SK-N-MC (cell line): ENCODE measurements around the gene USP40.

ENCODE experiments used
- DNase-seq: peaks from one replicate; pipeline ENCODE4 v3.0.0-alpha.2; 2011; ENCODE audit warnings: low read depth, low spot score
- H3K27ac ChIP-seq: fragments of 200-600 bp; sonication (generic); 2 replicates; pipeline ENCODE4 v1.5.1; 2016; ENCODE audit warnings: mixed run types
- H3K36me3 ChIP-seq: fragments of 200-600 bp; sonication (generic); 2 replicates; pipeline ENCODE4 v1.6.1; 2017; ENCODE audit warnings: antibody characterized with exemption, low read length, mixed read lengths; ENCODE audit not compliant: insufficient read depth
- H3K4me3 ChIP-seq: fragments of 200-600 bp; sonication (generic); 2 replicates; pipeline ENCODE4 v1.5.1; 2016
- H3K9ac ChIP-seq: fragments of 200-600 bp; sonication (generic); 2 replicates; pipeline ENCODE4 v1.8.0; 2017; ENCODE audit warnings: mixed run types, mixed read lengths; ENCODE audit not compliant: insufficient read length
- H3K9me3 ChIP-seq: fragments of 200-600 bp; sonication (generic); 2 replicates; pipeline ENCODE4 v1.6.1; 2017; ENCODE audit warnings: low read depth, mild to moderate bottlenecking, antibody characterized with exemption, low read length, moderate library complexity, mixed read lengths
- EZH2 ChIP-seq: fragments of 200-600 bp; sonication (generic); IDR thresholded peaks from one replicate; pipeline ENCODE4 v1.6.1; 2017; ENCODE audit warnings: antibody characterized with exemption
- FOXP2 ChIP-seq: optimal IDR thresholded peaks from 2 replicates; pipeline ENCODE3; 2011; ENCODE audit warnings: mild to moderate bottlenecking, moderate library complexity; ENCODE audit not compliant: insufficient read depth; ENCODE audit errors: extremely low read length, control extremely low read depth
- POLR2AphosphoS5 ChIP-seq: IDR thresholded peaks from 2 replicates; pipeline ENCODE4 v1.6.1; 2012; ENCODE audit warnings: mild to moderate bottlenecking, low read depth, low read length, borderline replicate concordance

Gene USP40

DNA sequence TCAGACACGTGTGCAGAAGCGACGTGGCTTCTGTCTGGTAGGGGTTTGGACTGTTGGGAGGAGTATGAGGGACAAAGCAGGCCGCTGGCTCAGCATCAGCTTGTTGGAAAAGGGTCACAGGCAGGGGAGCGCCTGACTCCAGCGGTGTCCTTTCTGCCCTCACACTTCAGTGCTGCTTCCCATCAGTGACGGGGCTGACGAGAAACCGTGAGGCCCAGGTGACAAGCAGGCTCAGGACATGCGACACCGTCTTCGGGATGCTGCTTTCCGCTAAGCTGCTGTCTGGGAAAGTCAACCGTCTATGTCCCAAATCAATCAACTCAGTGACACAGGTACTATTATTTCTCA lies 90.5 kb downstream of the USP40 start:
- H3K27ac ChIP-seq: no peak overlapping the region
- TF ChIP-seq EZH2 (no peak), POLR2AphosphoS5 (no peak), FOXP2 (no peak)
- no peaks in the 10 kb centered on the region for H3K9me3 ChIP-seq
- H3K4me3 ChIP-seq: no peak overlapping the region
- H3K36me3 ChIP-seq: peaks cover 18% of the 10 kb centered on the region; the same call in 1 of the 2 replicates
- DNase-seq: no peak
- no peak overlapping the region for H3K9ac ChIP-seq

- Histone ChIP-seq H3K9ac (no peak overlapping the region), H3K4me3 (no peak overlapping the region), H3K27ac (peak overlapping the region; percentile 56; the same call in 1 of the 2 replicates), H3K9me3 (no peaks in the 10 kb centered on the region), H3K36me3 (peaks cover 31% of the 10 kb centered on the region)
- DNase-seq: no peak
- TF ChIP-seq FOXP2 (no peak), EZH2 (no peak)
Measured at GRCh38 chr2:233474308-233475160, 92.0 kb downstream of the USP40 start.

- DNase-seq: no peak
Measured at GRCh38 chr2:233473878-233474277, 92.7 kb downstream of the USP40 start.

DNA sequence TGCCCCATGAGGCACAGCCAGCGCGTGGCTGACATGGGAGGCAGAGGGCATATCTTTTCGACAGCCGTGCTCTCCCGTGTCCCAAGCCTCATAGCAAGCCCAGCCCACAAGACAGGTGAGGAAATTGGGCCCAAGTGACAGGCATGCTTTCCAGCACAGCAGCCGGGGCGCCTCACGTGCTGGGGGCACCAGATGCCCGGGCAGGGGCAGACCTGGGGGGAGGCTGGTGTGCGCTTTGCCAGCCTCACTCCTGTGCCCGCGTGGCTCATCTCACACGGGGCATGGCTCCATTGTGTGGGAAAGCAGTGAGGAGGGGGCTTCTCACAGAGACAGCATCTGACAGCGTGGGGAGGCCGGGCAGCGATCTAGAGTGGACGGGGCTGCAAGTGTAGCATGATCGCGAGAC lies 93.2 kb downstream of the USP40 start:
- H3K4me3 ChIP-seq: no peak overlapping the region
- no peak overlapping the region for H3K27ac ChIP-seq
- H3K36me3 ChIP-seq: peaks cover 42% of the 10 kb centered on the region
- H3K9ac ChIP-seq: no peak overlapping the region
- no peaks in the 10 kb centered on the region for H3K9me3 ChIP-seq
- TF ChIP-seq POLR2AphosphoS5: no peak
- TF ChIP-seq FOXP2: no peak
- TF ChIP-seq EZH2: no peak
- DNase-seq: no peak

More at GRCh38 chr2:233473878-233474277, 92.7 kb downstream of the USP40 start:
- Histone ChIP-seq H3K9me3 (no peaks in the 10 kb centered on the region), H3K27ac (no peak overlapping the region), H3K4me3 (no peak overlapping the region), H3K36me3 (peaks cover 38% of the 10 kb centered on the region), H3K9ac (no peak overlapping the region)
- TF ChIP-seq POLR2AphosphoS5 (no peak), FOXP2 (no peak), EZH2 (no peak)

DNA sequence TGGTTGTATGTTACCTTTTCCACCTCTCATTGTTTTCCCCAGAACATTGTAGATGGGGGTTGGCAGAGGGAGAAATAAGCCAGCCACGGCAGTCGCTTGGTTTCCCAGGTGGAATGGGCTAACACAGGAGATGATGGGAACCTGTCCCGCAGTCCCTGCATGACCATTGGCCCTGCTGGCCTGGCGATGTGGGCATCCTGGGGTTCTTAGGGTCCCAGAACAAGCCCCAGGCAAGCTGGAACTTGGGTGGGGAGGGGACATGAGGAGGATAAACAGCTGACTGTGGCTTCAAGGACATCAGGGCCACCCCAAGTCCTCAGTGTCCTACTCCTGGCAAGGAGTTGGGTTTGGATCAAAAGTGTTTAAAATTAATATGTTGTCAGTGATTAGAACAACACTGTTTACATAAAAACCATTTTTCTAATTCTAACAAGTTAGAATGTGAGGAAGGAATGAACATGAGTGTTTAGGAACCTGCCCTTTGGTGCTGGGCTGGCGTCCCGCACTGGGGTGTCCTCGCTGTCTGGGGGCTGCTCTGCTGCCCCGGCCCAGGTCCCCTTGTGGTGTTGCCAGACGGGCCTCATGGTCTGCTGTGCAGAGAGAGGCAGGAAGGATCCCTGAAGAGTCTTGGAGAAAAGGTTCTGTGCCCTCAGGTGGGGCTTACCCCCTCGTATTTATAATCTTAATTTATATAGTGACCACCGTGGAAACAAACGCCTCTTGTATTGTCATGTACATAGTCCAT lies 95.1 kb downstream of the USP40 start:
- Histone ChIP-seq H3K27ac (no peak overlapping the region), H3K9ac (no peak overlapping the region)

GRCh38 chr2:233470839-233471238 lies 95.7 kb downstream of the USP40 start:
- H3K9me3 ChIP-seq: no peaks in the 10 kb centered on the region
- no peak for DNase-seq
- no peak overlapping the region for H3K4me3 ChIP-seq
- H3K36me3 ChIP-seq: peaks cover 65% of the 10 kb centered on the region
- no peak overlapping the region for H3K27ac ChIP-seq
- no peak overlapping the region for H3K9ac ChIP-seq
- TF ChIP-seq POLR2AphosphoS5 (no peak), FOXP2 (no peak), EZH2 (no peak)

More for the DNA sequence above, 95.1 kb downstream of the USP40 start:
- H3K9me3 ChIP-seq: no peaks in the 10 kb centered on the region
- H3K36me3 ChIP-seq: peaks cover 59% of the 10 kb centered on the region
- no peak for TF ChIP-seq EZH2
- no peak for TF ChIP-seq POLR2AphosphoS5
- TF ChIP-seq FOXP2: no peak
- DNase-seq: no peak
- H3K4me3 ChIP-seq: no peak overlapping the region

GRCh38 chr2:233470011-233470687 lies 96.4 kb downstream of the USP40 start:
- no peak for TF ChIP-seq POLR2AphosphoS5
- no peak for TF ChIP-seq FOXP2
- TF ChIP-seq EZH2: no peak
- H3K36me3 ChIP-seq: peaks cover 67% of the 10 kb centered on the region
- H3K9ac ChIP-seq: no peak overlapping the region
- H3K4me3 ChIP-seq: no peak overlapping the region
- no peak overlapping the region for H3K27ac ChIP-seq
- no peaks in the 10 kb centered on the region for H3K9me3 ChIP-seq
- DNase-seq: no peak

DNA sequence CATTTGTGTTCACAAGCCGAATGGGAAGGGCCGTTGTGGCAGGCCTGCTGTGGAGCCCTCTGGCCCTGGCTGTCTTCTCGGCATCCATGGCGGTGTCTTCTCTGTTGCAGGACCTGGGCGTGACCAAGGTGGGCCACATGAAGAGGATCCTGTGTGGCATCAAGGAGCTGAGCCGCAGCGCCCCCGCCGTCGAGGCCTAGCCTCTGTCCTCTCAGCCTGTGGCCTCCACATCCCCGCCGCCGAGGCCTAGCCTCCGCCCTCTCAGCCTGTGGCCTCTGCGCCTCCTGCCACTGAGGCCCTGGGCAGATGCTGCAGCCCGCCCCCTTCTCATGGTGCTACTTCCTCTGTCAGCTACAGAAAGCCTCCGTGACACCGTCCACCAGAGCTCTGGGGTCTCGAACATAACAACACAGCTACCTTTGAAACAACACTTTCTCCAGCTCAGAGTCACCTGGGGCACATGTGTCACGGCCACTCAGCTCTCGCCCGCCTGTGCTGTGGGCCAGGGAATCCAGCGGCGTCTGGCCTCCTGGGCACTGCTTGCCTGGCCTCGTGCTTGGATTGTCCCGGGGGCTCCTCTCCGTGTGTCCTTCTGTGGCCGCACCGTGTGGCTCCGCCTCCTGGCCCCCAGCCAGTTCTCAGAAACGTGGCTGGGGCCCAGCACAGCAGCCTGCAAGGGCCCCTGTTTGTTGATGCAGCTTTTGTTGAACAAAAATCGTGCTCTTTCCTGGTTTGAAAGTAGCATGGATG lies 97.1 kb downstream of the USP40 start:
- Histone ChIP-seq H3K4me3 (no peak overlapping the region), H3K36me3 (peaks cover 74% of the 10 kb centered on the region), H3K27ac (peak overlapping the region; percentile 31; the same call in 1 of the 2 replicates), H3K9ac (no peak overlapping the region), H3K9me3 (no peaks in the 10 kb centered on the region)
- TF ChIP-seq POLR2AphosphoS5 (no peak), EZH2 (no peak), FOXP2 (no peak)
- no peak for DNase-seq
